Trophoblast cell (in vitro differentiated cells and primary cell): ENCODE measurements around the gene FMNL2.
A peak's percentile ranks its signal among the peaks of the same experiment; 100 is the strongest.

Experiments
- DNase-seq, 2 donors: peaks; one replicate each; pipeline ENCODE4 v3.0.0-alpha.2; 2016
- H2AFZ ChIP-seq: 2 replicates; pipeline ENCODE4 v1.6.1; 2013; ENCODE audit warnings: low read length, moderate library complexity, mild to moderate bottlenecking; ENCODE audit not compliant: insufficient read depth, poor library complexity
- H2AK5ac ChIP-seq: 2 replicates; pipeline ENCODE4 v1.6.1; 2013; ENCODE audit warnings: mild to moderate bottlenecking, low read length
- H2BK120ac ChIP-seq: 2 replicates; pipeline ENCODE4 v1.6.1; 2013; ENCODE audit warnings: low read length, mild to moderate bottlenecking, moderate library complexity; ENCODE audit not compliant: insufficient read depth, poor library complexity
- H2BK12ac ChIP-seq: 2 replicates; pipeline ENCODE4 v1.6.1; 2013; ENCODE audit warnings: mild to moderate bottlenecking, low read length, moderate library complexity
- H2BK5ac ChIP-seq: 2 replicates; pipeline ENCODE4 v1.6.1; 2013; ENCODE audit warnings: low read length, low read depth, moderate library complexity, mild to moderate bottlenecking; ENCODE audit not compliant: poor library complexity
- H3K14ac ChIP-seq: 2 replicates; pipeline ENCODE4 v1.6.1; 2013; ENCODE audit warnings: mild to moderate bottlenecking, low read length
- H3K18ac ChIP-seq: 2 replicates; pipeline ENCODE4 v1.6.1; 2013; ENCODE audit warnings: mild to moderate bottlenecking, low read length
- H3K23ac ChIP-seq: 2 replicates; pipeline ENCODE4 v1.6.1; 2013; ENCODE audit warnings: low read length
- H3K27ac ChIP-seq: 2 replicates; pipeline ENCODE4 v1.5.1; 2013; ENCODE audit warnings: low read depth, mild to moderate bottlenecking, inconsistent platforms, low read length, moderate library complexity
- H3K27me3 ChIP-seq: 2 replicates; pipeline ENCODE4 v1.6.1; 2013; ENCODE audit warnings: inconsistent platforms, mild to moderate bottlenecking, low read length, moderate library complexity; ENCODE audit not compliant: insufficient read depth
- H3K36me3 ChIP-seq, 2 experiments: 1 replicate in 1 of 2; 2 replicates in 1 of 2; pipeline ENCODE4 v1.6.1; 2013; ENCODE audit warnings: low read length in 2 of 2, mild to moderate bottlenecking in 2 of 2, moderate library complexity in 1 of 2; ENCODE audit not compliant: insufficient read depth in 2 of 2, control insufficient read depth in 1 of 2
- H3K4ac ChIP-seq: 2 replicates; pipeline ENCODE4 v1.6.1; 2013; ENCODE audit warnings: low read depth, mild to moderate bottlenecking, low read length, moderate library complexity
- H3K4me1 ChIP-seq, 2 experiments: 1 replicate in 1 of 2; 2 replicates in 1 of 2; pipeline ENCODE4 v1.6.1; 2013; ENCODE audit warnings: low read length in 2 of 2, mild to moderate bottlenecking in 2 of 2, moderate library complexity in 1 of 2; ENCODE audit not compliant: insufficient read depth in 2 of 2, control insufficient read depth in 1 of 2
- H3K4me2 ChIP-seq: 2 replicates; pipeline ENCODE4 v1.6.1; 2013; ENCODE audit warnings: inconsistent platforms, mild to moderate bottlenecking, low read length, moderate library complexity
- H3K4me3 ChIP-seq: 2 replicates; pipeline ENCODE4 v1.5.1; 2013; ENCODE audit warnings: mild to moderate bottlenecking, low read depth, low read length, inconsistent platforms
- H3K79me1 ChIP-seq: one replicate; pipeline ENCODE4 v1.6.1; 2013; ENCODE audit warnings: low read length
- H3K79me2 ChIP-seq: 2 replicates; pipeline ENCODE4 v1.6.1; 2013; ENCODE audit warnings: low read length, mild to moderate bottlenecking; ENCODE audit not compliant: control insufficient read depth, insufficient read depth, poor library complexity
- H3K9ac ChIP-seq: 2 replicates; pipeline ENCODE4 v1.6.1; 2013; ENCODE audit warnings: mild to moderate bottlenecking, low read length
- H3K9me3 ChIP-seq: 2 replicates; pipeline ENCODE4 v1.6.1; 2013; ENCODE audit warnings: low read depth, mild to moderate bottlenecking, control low read depth, inconsistent platforms, low read length; ENCODE audit not compliant: insufficient read depth
- H4K12ac ChIP-seq: 2 replicates; pipeline ENCODE4 v1.6.1; 2013; ENCODE audit warnings: low read depth, mild to moderate bottlenecking, low read length, moderate library complexity
- H4K8ac ChIP-seq: 2 replicates; pipeline ENCODE4 v1.6.1; 2013; ENCODE audit warnings: low read depth, mild to moderate bottlenecking, low read length, moderate library complexity
- H4K91ac ChIP-seq: one replicate; pipeline ENCODE4 v1.6.1; 2013; ENCODE audit warnings: low read depth, mild to moderate bottlenecking, low read length, moderate library complexity
- WGBS: extraction: QIAGEN DNeasy Blood & Tissue Kit; methylation state at CpG from one replicate; pipeline ENCODE4 v1.1.7; 2013; ENCODE audit warnings: missing lambda C conversion rate; ENCODE audit not compliant: insufficient read length, insufficient coverage; ENCODE audit errors: extremely low coverage; 5-methylcytosine and 5-hydroxymethylcytosine counted together

FMNL2 gene

GRCh38 chr2:152588998-152589397, 254.0 kb downstream of the FMNL2 start:
- Histone ChIP-seq H4K91ac (no peak overlapping the region), H2BK12ac (no peak overlapping the region), H2AK5ac (no peak overlapping the region), H3K27me3 (no peaks in the 10 kb centered on the region), H3K9me3 (no peaks in the 10 kb centered on the region), H3K23ac (no peak overlapping the region), H3K4me1 (no peaks in the 10 kb centered on the region), H3K79me1 (no peaks in the 10 kb centered on the region), H4K12ac (no peak overlapping the region), H3K4me2 (no peak overlapping the region), H3K4me3 (no peak overlapping the region), H3K79me2 (no peaks in the 10 kb centered on the region), H4K8ac (no peak overlapping the region), H3K9ac (no peak overlapping the region), H2AFZ (no peak overlapping the region), H3K36me3 (peaks cover 0 to 3% of the 10 kb centered on the region in 2 experiments), H2BK120ac (no peak overlapping the region), H3K27ac (no peak overlapping the region), H2BK5ac (no peak overlapping the region), H3K18ac (no peak overlapping the region), H3K4ac (no peak overlapping the region), H3K14ac (no peak overlapping the region)
- WGBS: no CpG with 5 or more reads among the region's 6 CpGs
- DNase-seq: no peak

- no peaks in the 10 kb centered on the region for H3K79me1 ChIP-seq
- WGBS: no CpG with 5 or more reads among the region's 6 CpGs
- H3K4ac ChIP-seq: no peak overlapping the region
- no peak overlapping the region for H2BK12ac ChIP-seq
- H3K27me3 ChIP-seq: no peaks in the 10 kb centered on the region
- H3K9ac ChIP-seq: no peak overlapping the region
- H4K91ac ChIP-seq: no peak overlapping the region
- DNase-seq: peak; percentile 11 to 38
- H3K4me1 ChIP-seq: no peaks in the 10 kb centered on the region
- H3K27ac ChIP-seq: no peak overlapping the region
- no peak overlapping the region for H3K4me2 ChIP-seq
- no peak overlapping the region for H4K12ac ChIP-seq
- no peak overlapping the region for H3K18ac ChIP-seq
- H3K4me3 ChIP-seq: no peak overlapping the region
- no peak overlapping the region for H3K23ac ChIP-seq
- no peak overlapping the region for H2BK120ac ChIP-seq
- no peak overlapping the region for H4K8ac ChIP-seq
- H2AK5ac ChIP-seq: no peak overlapping the region
- H3K36me3 ChIP-seq: peaks cover 3 to 4% of the 10 kb centered on the region in 2 experiments
- H3K9me3 ChIP-seq: no peaks in the 10 kb centered on the region
- H2BK5ac ChIP-seq: no peak overlapping the region
- H3K79me2 ChIP-seq: peaks cover 2% of the 10 kb centered on the region
- no peak overlapping the region for H3K14ac ChIP-seq
- H2AFZ ChIP-seq: no peak overlapping the region
These were observed 259.2 kb downstream of the FMNL2 start for GRCh38 chr2:152594022-152594766.

GRCh38 chr2:152594792-152595191, 259.8 kb downstream of the FMNL2 start:
- H3K79me2 ChIP-seq: peaks cover 2% of the 10 kb centered on the region
- DNase-seq: no peak
- no peak overlapping the region for H2AFZ ChIP-seq
- no peaks in the 10 kb centered on the region for H3K4me1 ChIP-seq
- no peak overlapping the region for H4K8ac ChIP-seq
- no peaks in the 10 kb centered on the region for H3K27me3 ChIP-seq
- no peak overlapping the region for H2BK12ac ChIP-seq
- H3K9me3 ChIP-seq: no peaks in the 10 kb centered on the region
- H2BK120ac ChIP-seq: no peak overlapping the region
- no peak overlapping the region for H2BK5ac ChIP-seq
- H3K4ac ChIP-seq: no peak overlapping the region
- no peak overlapping the region for H4K91ac ChIP-seq
- no peak overlapping the region for H3K27ac ChIP-seq
- H3K18ac ChIP-seq: no peak overlapping the region
- H3K23ac ChIP-seq: no peak overlapping the region
- WGBS: no CpG with 5 or more reads among the region's 3 CpGs
- no peak overlapping the region for H3K4me2 ChIP-seq
- H3K36me3 ChIP-seq: peaks cover 3 to 4% of the 10 kb centered on the region in 2 experiments
- no peak overlapping the region for H2AK5ac ChIP-seq
- H3K9ac ChIP-seq: no peak overlapping the region
- H3K14ac ChIP-seq: no peak overlapping the region
- H3K79me1 ChIP-seq: no peaks in the 10 kb centered on the region
- H4K12ac ChIP-seq: no peak overlapping the region
- H3K4me3 ChIP-seq: no peak overlapping the region

- Histone ChIP-seq H2BK12ac (no peak overlapping the region), H2AFZ (no peak overlapping the region), H3K23ac (peak overlapping the region; percentile 2), H3K9ac (no peak overlapping the region), H4K12ac (no peak overlapping the region), H3K4me3 (no peak overlapping the region), H3K4me2 (no peak overlapping the region), H3K79me1 (no peaks in the 10 kb centered on the region), H3K27ac (no peak overlapping the region), H3K18ac (no peak overlapping the region), H3K27me3 (no peaks in the 10 kb centered on the region), H3K4me1 (no peaks in the 10 kb centered on the region), H2AK5ac (no peak overlapping the region), H3K4ac (no peak overlapping the region), H3K79me2 (peaks cover 2% of the 10 kb centered on the region), H2BK5ac (no peak overlapping the region), H4K91ac (no peak overlapping the region), H3K36me3 (peaks cover 0 to 4% of the 10 kb centered on the region in 2 experiments), H3K14ac (no peak overlapping the region), H2BK120ac (no peak overlapping the region), H3K9me3 (no peaks in the 10 kb centered on the region), H4K8ac (no peak overlapping the region)
- no CpG with 5 or more reads among the region's 9 CpGs for WGBS
- DNase-seq: peak in 1 of 2 donors; percentile 43
These were observed 264.2 kb downstream of the FMNL2 start for GRCh38 chr2:152598975-152599759.
